Stimulated activated CD8-positive, alpha-beta memory T cell treated with anti-CD3 and anti-CD28 coated beads, Interleukin-7, amount 100 ng/mL, for 1 hour (primary cell): ENCODE measurements around the gene MCC.

Experiments used
- DNase-seq, 2 donors: peaks; one replicate each; pipeline ENCODE4 v3.0.0-alpha.2; 2020; ENCODE audit warnings: low read depth in 2 of 2

The MCC gene

DNA sequence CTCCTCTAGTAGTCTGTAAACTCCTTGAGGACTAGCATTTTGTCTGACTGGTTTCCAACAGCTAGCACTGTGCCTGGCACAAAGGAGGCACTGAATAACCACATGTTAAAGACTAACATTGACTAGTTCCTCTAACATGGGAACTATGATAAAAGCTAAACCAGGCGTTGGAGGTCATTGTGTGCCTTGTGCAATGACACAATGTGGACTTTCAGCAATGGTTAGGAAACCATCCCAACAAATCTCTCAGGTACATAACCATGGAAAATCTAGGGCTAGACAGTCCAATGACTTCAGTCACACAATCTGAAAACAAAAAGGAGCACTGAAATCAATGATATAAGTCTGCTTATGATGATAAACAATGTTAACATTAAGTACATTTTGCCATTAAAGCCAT, 311.0 kb downstream of the MCC start:
- no peak for DNase-seq

DNA sequence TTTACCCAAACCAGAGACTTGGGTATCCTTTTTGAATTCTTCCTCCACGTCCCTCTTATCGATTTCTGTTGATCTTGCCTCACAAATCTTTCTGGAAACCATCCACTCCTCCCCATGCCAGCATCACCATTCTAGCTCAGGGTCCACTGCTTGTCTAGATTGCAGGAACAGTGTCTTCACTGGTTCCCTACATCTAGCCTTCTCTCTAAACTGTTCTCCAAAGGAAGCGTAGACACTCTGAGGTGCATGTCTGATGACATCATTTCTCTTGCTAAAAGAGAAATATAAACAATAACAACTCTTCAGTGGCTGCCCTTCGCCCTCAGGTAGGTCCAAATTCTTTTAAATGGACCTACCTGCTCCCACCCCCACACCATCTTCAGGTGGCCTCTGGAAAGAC, 311.5 kb downstream of the MCC start:
- no peak for DNase-seq

DNA sequence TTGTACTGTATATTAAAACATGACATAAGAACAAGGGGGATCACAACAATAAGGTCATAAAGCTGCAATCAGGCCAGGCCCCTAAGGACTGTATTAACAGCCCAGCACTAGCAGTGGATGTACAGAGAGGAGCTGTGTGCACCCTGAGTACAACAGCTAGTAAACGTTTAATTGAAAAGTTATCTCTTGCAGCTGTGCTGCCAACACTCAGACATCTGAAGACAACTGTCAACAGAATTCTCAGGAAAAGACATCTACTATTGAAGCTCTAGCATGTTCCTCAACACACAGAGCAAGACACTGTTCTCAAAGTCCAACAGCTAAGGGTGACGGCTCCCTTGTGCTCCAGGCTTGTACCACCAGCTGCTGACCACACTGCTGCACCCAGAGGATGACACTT, 312.1 kb downstream of the MCC start:
- no peak for DNase-seq

DNA sequence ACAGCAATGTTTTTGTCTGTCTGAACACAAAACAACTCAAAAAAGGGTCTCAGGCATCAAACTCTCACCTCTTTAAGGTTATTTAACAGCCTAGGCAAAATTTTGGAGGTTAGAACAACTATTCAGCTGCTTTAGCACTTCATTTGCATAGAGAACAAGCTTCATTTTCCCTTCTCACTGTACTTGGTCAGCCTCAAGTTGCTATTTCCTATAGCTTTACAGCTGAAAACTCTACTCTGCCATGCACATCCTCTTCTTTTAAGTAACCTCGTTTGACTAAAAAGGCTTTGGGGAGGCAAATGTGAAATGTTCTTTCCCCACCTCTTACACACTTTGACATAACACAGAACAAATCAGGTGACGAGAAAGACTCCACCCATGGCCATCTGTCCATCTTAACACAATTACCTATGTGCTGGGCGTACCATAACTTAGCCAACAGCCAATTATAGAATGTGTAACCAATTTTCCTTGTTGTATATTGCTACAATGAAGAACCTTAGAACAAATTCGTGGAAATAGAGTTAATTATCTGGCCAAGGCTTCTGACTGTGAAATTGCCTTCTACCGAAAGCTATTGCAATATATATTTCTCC, 315.9 kb downstream of the MCC start:
- DNase-seq = no peak

DNA sequence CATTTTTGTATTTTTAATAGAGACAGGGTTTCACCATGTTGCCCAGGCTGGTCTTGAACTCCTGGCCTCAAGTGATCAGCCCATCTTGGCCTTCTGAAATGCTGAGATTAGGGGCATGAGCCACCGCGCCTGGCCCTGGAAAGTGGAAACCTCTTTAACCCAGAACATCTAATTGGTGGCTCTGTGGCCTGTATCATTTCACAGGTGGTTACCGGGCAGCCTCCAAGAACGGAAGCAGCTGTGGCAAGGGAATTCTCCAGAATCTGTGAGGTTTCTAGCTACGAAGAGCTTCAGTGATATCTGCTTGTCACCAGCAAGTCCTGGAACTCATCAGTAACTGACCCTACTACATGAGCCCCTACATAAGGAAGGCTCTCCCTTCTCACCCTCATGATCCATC, 316.7 kb downstream of the MCC start:
- no peak for DNase-seq

DNA sequence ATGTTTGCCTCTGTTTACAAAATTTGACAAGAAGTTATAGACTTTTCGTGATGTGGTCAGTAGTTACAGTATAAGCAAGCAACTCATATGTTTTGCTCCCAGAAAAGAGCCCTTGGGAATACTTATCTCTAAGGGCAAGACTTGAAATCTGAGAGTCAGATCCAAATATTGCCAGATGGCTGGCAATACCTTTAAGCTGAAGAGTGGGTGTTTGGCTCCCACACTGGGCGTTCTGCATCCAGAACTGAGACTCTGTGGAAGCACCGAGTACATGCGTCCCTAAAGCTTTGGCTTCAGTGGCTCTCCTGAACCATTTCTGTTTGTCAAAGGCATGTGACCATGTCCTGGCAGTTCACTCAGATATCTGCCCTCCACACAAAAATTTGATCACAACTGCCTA, 317.5 kb downstream of the MCC start:
- no peak for DNase-seq

DNA sequence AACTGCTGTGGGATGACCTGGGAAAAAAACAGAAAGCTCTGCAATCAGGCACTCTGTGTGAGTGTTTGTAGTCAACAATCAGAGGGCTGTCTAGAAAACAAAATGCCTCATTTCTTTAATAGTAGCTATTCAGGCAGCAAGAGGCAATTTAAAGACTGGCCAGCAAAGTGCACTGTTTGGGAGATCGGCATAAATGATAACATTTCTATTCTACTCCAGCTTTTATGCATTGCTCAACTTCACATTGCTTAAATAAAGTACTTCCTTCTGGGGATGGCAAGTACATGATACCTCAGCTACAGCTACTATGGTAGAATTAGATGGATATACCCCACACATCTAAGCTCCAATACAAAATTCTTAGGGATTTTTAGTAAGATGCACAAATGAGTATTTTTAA, 318.5 kb downstream of the MCC start:
- DNase-seq = no peak

DNA sequence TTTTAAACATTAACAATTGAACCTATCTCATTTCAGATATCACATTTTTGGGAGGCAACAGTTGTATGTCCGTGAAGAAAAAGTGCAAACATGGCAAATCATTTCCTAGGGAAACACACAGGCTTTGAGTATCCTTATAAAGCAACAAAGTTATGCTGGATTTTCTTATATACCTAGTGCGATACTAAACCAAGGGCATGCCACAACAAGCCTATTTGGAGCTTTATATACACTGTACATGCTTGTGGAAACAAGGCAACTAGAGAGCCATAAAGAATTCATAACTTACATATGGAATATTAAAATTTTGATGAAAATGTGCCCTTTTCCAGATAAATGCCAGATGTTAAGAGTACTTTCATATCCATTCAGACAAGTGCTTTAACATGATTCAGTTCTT, 320.3 kb downstream of the MCC start:
- no peak for DNase-seq

DNA sequence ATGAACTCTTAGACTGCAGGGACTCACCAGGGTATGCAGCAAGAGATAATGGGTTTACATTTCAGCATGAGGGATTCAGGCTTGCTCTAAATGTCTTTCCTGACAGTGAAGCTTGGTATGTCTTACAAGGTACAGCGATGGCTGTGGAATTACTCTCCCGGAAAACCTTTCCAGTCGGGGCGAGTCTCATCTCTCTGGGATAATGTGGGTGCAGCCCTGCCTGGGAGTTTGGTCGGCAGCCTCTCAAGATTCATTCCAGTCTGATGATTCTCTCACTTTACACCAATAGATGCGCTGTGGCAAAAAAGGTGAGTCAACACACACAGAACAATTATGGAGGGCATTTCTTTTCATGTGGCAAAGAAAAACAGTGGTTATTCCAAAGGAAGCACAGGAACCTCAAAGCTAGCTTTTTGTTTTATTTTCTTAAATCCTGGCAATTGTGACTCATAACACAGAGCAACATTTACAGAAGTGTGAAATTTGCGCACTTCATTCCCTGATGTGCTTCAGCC, 321.3 kb downstream of the MCC start:
- no peak for DNase-seq

DNA sequence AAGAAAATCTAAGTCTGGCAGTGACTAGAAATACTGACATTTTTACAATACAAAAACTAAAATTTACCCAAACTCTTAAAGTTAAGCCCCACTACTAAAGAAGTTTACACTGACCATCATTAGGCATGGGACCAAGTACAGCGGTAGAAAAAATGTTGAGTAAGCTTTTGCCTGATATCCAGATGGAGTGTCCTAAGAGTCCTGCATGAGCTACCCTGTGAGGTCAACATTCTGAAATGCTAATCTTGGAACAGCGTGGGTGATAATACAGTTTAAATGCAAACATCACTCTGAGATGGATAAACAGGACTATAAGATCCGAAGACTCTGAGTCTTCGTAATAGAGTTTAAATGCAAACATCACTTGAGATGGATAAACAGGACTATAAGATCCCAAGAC, 322.0 kb downstream of the MCC start:
- no peak for DNase-seq

DNA sequence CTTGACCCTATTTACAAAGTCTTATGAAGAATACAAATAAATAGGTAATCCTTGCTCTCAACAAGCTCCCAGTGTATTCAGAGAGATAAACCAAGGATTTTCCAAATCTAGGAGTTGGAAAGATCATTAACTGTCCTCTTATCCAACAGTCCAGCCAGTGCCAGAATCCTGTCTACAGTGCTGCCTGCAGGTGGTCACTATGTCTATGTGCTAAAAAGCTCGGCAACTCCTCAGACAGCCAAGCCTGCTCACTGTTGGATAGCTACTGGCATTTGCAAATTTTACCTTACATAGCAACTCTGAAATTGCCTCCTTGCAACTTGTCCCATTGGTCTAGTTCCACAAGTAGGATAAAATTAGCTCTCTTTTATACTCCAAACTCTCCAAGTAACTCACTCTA, 324.2 kb downstream of the MCC start:
- no peak for DNase-seq

DNA sequence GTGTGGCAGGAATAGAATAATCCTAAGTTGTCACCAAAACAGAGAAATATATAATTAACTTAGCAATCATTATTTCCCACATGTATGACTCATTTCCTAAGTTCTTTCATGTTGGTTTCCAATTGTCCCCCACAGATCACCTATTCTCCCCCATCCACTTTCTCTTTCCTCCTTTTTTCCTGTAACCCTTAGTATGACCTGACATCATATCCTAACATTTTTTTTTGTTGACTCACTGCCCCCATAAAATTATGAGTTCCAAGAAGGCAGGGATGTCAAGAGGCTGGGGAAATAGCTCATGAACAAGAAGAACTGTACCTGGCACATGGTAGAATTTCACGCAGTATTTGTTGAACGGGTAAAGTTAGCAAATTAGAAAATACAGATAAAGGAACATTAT, 324.9 kb downstream of the MCC start:
- DNase-seq = no peak

DNA sequence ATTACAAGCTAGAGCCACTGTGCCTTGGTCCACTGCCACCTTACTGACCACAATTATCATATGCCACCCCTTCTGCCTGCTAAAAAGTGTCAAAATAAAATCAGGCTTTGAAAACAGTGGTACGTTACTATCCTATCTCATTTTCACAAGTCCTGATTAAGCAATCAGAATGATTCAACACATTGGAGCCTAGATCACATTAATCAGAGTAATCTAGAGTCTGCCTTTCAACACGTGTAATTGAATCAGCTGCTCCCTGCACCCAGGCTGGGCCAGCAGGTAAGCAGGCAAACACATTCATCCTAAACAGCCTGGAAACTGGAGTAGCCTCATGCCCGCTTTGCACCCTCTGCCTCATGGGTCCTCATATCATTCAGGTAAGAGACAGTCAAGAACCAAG, 325.5 kb downstream of the MCC start:
- no peak for DNase-seq

DNA sequence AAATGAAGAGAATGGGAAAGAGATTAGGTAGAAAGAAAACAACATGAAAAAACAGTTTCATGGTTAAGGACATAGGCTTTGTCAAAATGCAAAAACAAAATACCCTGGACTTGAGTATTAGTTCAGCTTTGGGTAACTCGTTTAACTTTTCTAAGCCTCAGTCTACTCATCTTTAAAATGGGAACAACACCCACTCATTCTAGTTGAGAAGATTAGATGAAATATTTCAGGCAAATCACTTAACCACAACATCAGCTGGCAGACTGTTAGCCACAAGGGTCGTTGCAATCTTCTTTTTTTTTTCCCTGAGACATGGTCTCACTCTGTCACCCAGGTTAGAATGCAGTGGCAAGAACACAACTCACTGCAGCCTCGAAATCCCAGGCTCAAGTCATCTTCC, 326.0 kb downstream of the MCC start:
- no peak for DNase-seq

DNA sequence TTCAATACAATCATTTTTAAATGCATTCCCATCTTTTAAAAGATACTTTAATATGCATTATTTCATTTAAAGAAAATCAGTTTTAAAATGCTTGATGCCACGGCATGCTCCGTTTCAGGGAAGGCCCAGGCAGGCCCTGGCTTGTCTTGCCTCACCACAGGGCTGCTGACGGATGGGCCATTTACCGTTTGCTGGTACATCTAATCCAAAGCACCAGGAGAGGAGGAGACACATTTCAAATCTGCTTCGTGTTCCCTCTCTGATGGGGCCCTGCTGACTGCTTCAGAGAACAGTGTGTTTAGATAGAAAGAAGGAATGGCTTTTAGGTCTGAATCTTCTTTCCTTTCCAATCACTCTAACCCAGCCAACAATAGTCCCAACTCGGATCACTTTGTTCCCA, 326.4 kb downstream of the MCC start:
- DNase-seq = no peak

DNA sequence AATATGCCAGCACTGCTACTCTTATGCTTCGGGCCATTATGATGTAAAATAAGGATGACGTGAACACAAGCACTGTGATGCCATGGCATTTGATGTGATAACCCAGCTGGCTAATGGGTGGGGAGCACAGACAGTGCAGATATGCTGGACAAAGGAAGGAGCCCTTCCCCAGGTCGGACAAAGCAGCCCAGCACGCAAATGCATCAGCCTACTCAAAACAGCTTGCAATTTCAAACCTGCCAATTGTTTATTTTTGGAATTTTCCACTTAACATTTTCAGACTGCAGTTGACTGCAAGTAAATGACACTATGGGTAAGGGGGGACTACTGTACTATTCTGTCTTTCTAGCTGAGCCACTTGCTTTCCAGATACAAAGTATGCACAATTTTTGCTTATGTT, 330.4 kb downstream of the MCC start:
- no peak for DNase-seq

DNA sequence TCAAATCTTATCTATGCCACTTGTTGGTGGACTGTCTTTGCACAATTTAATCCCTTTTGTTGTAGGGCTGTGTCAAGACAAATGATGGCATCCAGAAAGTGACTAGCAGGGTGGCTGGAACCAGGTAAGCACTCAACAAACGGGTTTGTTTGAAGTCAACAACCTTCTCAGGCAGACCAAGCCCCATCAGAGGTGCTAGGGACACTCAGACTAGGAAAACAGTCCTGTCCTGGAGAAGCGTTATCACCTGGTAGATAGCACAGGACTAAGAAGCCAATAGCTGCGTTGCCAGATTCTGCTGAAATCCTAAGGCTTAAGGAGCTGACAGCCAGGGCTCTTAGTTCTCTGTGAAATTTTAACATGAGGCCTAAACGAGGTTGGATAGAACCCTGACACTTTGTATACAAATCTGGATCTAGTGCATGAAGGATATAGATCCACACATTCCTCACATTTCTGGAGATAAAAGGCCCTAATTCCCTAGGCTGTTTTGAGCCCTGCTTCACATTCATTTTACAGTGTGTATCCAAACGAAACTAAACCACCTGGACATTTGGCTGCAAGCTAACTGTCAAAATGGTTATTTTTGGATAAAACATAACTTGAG, 331.9 kb downstream of the MCC start:
- no peak for DNase-seq

DNA sequence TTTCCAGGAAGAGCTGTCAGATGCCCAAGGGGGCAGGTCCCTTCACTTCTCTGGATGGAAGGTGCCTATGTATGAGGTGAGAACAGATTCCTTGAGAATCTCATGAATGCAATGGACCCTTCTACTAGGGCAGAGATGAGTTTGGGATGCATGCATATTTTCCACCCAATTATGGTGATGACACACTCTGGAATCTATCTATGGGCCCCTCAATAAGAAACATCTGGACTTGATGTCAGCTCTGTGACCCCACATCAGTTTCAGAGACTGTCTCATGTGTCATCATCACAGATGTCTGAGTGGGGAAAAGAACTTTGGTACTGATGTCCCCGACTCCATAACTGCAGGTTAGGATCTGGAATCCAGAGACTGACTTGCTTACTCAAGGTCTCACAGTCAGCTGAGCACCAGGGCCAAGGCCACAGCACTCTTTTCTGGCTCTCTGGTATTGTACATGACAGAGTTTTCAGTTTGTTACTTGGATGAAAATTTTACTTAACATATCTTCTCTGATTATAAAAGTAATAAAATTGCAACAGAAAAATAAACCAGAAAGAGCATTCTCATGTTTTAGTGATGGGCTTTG, 334.6 kb downstream of the MCC start:
- DNase-seq = no peak

DNA sequence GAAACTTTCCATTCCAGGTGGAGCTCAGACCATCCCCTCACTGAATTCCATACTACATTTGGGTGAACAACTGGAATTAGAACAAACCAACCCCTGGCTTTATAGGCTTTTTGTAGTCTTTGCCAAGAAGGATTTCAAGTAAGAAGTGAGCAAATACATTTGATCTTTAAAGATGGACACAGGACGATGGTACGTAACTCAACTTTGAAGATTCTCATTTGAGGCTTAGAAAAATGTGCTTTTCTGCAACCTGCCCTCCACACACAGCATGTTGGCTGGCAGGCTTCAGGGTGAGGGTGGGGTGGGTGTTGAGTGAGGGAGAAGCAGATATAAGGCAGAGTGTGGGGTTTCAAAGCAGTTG, 335.9 kb downstream of the MCC start:
- no peak for DNase-seq

DNA sequence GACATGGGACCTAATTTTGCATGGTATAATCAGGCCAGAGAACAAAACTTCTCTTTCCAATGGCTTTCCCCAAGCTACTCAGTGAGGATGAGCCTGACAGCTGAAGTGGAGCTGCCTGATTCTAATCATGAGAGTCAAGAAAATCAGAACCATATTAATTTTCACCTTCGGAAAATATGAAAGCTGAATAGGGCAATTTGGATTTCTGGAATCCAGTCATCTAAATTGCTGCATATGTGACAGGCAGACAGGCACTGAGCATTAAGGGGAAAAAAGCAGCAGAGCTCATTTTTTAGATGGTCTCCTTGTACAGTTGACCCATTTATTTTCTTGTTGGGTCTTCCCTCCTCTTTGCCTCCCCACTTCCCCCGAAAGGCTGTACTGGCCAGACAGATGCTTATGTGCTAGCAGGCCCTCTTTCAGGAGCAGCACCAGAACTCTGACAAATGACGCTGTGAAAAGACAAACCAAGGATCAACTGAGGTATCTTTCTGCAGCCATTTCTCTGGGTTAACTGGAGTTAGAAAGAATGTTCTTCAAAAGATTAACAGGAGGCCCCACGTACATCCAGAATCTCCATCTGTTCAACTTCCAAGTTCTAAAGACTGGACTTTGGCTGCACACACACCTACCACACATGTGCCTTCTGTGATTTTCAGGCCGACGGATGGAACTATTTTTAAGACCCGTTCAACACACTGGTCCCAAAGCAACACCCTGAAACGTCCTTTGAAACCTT, 336.4 kb downstream of the MCC start:
- no peak for DNase-seq

DNA sequence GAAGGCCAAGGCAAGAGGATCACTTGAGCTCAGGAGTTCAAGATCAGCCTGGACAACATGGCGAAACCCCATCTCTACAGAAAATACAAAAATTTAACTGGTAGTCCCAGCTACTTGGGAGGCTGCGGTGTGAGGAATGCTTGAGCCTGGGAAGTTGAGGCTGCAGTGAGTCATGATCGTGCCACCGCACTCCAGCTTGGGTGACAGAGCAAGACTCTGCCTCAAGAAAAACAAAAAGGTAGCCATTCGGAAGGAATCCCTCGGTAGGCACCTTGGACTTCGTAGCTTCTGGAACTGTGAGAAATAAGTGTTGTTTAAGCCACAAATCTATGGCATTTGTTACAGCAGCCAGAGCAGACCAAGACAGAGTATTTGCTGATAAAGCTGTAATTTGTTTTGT, 337.4 kb downstream of the MCC start:
- DNase-seq = no peak

DNA sequence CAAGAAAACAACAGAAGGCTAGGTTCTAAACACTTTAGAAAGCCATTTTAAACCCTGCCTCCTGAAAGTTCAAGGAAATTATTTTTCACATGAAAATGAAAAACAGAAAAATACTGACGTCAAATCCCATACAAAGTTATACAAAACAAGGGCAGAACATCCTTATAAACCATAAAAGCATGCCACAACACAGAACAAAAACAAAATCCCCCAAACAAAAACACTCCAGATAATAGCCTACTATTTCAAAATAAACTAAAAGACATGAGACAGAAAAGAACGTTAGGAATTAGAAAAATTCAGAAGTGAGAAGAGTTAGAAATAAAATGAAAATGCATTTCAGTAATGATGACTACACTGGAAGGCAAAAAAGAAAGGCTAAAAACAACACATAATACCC, 338.0 kb downstream of the MCC start:
- no peak for DNase-seq

DNA sequence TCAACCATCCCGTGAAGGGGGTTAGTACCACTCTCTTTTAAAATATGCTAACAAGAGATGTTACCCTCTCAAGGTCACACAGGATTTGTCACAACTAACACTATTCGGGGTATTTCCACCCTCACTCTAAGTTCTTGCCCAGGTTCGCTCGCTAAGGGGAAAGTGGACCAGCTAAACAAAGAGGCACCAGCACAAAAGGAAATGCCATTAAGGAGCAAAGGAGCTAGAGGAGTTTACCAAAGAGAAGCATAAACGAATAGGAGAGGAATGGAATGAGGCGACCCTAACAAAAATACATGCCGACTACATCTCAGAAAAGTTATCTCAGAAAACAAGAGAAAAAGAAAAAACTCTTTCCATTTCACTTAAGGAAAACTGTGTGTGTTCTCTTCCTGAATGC, 340.7 kb downstream of the MCC start:
- DNase-seq = no peak
